ENCODE results near the gene AQP12B.

AQP12B gene

GRCh38 chr2:240717681-240718581 is 35.2 kb upstream of the AQP12B start:
- no peak for DNase-seq

GRCh38 chr2:240717181-240717641 is 34.5 kb upstream of the AQP12B start:
- DNase-seq, result no peak

- DNase-seq, result no peak
These were observed 33.6 kb upstream of the AQP12B start for GRCh38 chr2:240716130-240716798.

GRCh38 chr2:240714747-240715725 is 32.4 kb upstream of the AQP12B start:
- no peak for DNase-seq

GRCh38 chr2:240713928-240714746 is 31.5 kb upstream of the AQP12B start:
- DNase-seq, result no peak

GRCh38 chr2:240713071-240713927 is 30.6 kb upstream of the AQP12B start:
- no peak for DNase-seq

GRCh38 chr2:240712121-240712520 is 29.4 kb upstream of the AQP12B start:
- no peak for DNase-seq

- DNase-seq, result no peak
These were observed 29.0 kb upstream of the AQP12B start for GRCh38 chr2:240711701-240712100.

- no peak for DNase-seq
These were observed 28.6 kb upstream of the AQP12B start for GRCh38 chr2:240711296-240711695.

- DNase-seq, result no peak
These were observed 25.8 kb upstream of the AQP12B start for GRCh38 chr2:240708457-240708856.

- no peak for DNase-seq
These were observed 25.1 kb upstream of the AQP12B start for GRCh38 chr2:240707821-240708220.

GRCh38 chr2:240707043-240707756 is 24.5 kb upstream of the AQP12B start:
- DNase-seq, result no peak

- DNase-seq, result no peak
These were observed 22.6 kb upstream of the AQP12B start for GRCh38 chr2:240705204-240705791.

- no peak for DNase-seq
These were observed 22.0 kb upstream of the AQP12B start for GRCh38 chr2:240704651-240705050.

GRCh38 chr2:240703417-240704341 is 21.0 kb upstream of the AQP12B start:
- no peak for DNase-seq

GRCh38 chr2:240702640-240703011 is 19.9 kb upstream of the AQP12B start:
- DNase-seq, result no peak

GRCh38 chr2:240701736-240702639 is 19.3 kb upstream of the AQP12B start:
- DNase-seq, result no peak
